HG03571 (cell line): ENCODE data around the gene MARK3.
"Not testable (repeated sequence)": the region's sequence is repeated elsewhere in the genome, so short reads cannot be mapped to it uniquely, and the experiment has no call there.

ENCODE experiments used
- ATAC-seq: cut with Tn5 transposase; IDR thresholded peaks from one replicate; pipeline ENCODE4 v1.9.1; 2021; ENCODE audit not compliant: unreplicated experiment

The MARK3 gene

DNA sequence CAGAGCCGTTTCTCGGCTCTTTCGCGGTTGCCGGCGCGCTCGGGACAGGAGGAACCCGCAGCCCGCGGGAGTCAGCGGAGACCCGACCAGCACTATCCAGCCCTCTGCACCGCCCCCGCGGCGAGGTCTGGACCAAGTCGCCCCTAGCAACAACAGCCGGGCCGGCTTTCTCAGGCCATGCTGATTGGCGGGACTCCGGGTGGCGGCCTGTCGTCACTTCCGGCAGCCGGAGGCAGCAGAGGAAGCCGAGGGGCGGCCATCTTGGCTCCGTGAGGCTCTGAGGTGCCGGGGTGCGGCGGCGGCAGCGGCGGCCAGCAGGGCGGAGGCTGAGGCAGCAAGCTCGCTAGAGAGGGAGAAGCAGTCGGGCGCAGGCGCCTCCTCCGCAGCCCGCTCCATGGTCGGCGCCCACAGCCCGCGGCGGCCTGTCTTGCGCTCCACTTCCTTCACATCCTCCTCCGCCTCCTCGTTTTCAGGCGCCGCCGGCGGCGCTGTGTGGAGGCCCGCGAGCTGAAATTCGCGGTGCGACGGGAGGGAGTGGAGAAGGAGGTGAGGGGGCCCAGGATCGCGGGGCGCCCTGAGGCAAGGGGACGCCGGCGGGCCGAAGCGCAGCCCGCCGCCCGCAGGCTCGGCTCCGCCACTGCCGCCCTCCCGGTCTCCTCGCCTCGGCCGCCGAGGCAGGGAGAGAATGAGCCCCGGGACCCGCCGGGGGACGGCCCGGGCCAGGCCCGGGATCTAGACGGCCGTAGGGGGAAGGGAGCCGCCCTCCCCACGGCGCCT lies at the start of gene MARK3:
MARK3 (plus strand) TSS at position 264 of the 777 bp plus-strand sequence. CDS start 615 bp downstream, outside the sequence.
- ATAC-seq, result peak; percentile 94

DNA sequence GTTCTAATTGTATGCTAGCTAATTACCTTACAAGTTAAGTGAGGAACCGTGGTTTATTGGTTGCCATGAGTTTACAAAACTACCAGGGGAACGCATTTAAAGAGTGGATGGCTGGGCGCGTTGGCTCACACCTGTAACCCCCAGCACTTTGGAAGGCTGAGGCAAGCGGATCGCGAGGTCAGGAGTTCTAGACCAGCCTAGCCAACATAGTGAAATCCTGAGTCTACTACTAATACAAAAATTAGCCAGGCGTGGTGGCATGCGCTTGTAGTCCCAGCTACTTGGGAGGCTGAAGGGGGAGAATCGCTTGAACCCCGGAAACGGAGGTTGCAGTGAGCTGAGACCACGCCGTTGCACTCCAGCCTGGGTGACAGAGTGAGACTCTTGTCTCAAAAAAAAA lies 49.0 kb upstream of the MARK3 start:
- ATAC-seq, result no peak

DNA sequence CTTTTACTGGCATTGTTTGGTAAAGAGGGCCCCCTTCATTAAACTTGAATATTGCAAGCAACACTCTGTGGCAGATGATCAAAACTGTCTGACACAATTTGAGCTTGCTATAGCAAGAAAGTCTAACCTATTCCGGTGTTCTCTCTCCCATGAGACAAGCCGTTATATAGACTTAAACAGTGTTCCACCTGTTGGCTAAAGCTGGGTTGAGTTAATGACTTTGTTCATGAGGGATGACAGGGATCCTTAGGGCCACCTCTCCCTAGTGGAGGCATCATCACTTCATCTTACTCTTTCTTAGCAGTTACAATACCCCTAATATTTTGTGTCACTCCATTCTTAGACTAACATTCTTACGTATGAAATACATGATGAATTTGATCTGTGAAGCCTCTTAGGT lies 47.4 kb upstream of the MARK3 start:
- no peak for ATAC-seq

- ATAC-seq, result no peak
Measured at GRCh38 chr14:103339561-103339960, 45.7 kb upstream of the MARK3 start.

- ATAC-seq, result no peak
Measured at GRCh38 chr14:103340480-103341212, 44.6 kb upstream of the MARK3 start.

GRCh38 chr14:103341250-103342129 lies 43.7 kb upstream of the MARK3 start:
- no peak for ATAC-seq

GRCh38 chr14:103343164-103343879 lies 41.9 kb upstream of the MARK3 start:
- no peak for ATAC-seq

GRCh38 chr14:103343905-103344797 lies 41.1 kb upstream of the MARK3 start:
- ATAC-seq, result no peak

GRCh38 chr14:103346286-103346685 lies 38.9 kb upstream of the MARK3 start:
- no peak for ATAC-seq

- no peak for ATAC-seq
Measured at GRCh38 chr14:103347091-103347815, 38.0 kb upstream of the MARK3 start.

DNA sequence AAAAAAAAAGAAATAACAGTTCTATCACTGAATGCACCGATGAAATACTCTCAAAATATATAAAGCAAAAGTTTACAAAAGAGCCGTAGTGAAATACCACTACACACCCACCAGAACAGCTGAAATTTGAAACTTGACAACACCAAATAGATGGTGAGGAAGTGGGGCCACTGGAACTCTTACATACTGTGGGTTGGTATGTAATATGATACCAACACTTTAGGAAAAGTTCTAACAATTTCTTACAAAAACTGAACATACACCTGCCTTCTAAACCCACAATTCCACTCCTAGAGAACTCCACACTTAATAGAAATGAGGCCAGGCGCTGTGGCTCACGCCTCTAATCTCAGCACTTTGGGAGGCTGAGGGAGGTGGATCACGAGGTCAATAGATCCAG lies 37.1 kb upstream of the MARK3 start:
- ATAC-seq, result no peak

DNA sequence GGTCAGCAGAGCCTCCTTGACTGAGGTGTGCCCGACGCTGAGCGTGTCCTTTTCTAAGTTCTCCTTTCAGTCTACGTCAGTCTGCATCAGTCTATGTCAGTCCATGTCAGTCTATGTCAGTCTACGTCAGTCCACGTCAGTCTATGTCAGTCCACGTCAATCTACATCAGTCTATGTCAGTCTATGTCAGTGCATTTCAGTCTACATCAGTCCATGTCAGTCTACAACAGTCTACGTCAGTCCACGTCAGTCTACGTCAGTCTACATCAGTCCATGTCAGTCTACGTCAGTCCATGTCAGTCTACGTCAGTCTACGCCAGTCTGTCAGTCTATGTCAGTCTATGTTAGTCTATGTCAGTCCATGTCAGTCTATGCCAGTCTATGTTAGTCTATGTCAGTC lies 35.2 kb upstream of the MARK3 start:
- ATAC-seq, result no peak

GRCh38 chr14:103353362-103353761 lies 31.9 kb upstream of the MARK3 start:
- no peak for ATAC-seq

DNA sequence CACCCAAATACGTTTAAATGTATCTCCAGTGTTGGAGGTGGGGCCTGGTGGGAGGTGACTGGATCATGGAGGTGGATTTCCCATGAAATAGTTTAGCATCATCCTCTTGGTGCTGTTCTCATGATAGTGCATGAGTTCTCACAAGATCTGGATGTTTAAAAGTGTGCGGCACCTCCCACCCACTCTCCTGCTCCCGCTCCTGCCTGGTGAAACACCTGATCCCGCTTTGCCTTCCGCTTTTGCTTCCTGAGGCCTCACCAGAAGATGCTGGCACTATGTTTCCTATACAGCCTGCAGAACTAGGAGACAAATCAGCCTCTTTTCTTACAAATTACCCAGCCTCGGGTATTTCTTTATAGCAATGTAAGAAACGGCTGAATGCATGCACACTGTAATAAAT lies 31.1 kb upstream of the MARK3 start:
- no peak for ATAC-seq

DNA sequence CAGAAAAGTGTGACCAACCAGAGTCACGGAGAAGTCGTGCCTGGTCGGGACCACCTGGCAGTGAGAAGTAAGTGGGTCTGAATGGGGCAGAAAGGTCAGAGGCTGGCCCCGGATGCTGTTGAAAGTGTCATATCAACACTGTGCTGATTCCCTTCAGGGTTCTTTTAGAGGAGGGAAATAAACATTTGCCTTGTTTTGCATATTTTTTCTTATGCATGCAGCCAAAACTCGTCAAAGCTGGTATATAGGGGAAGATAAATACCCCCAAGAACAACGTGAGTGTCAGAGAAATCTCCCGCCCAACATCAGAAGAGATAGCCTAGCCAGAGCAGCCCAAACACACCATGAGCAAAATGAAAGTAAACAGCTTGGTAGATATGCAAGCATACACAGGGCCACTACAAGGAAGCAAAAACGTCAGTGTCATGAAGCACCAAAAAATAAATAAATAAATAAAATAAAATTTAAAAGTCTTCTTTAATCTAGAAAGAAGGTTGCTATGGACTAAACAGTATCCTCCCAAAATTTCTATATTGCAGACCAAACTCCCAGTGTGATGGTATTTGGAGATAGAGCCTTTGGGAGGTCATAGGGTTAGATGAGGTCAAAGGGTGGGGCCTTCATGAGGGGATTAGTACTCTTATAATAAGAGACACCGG lies 29.1 kb upstream of the MARK3 start:
- no peak for ATAC-seq

- ATAC-seq, result not testable (repeated sequence)
Measured at GRCh38 chr14:103357552-103357951, 27.7 kb upstream of the MARK3 start.

GRCh38 chr14:103360548-103360947 lies 24.7 kb upstream of the MARK3 start:
- ATAC-seq, result no peak

DNA sequence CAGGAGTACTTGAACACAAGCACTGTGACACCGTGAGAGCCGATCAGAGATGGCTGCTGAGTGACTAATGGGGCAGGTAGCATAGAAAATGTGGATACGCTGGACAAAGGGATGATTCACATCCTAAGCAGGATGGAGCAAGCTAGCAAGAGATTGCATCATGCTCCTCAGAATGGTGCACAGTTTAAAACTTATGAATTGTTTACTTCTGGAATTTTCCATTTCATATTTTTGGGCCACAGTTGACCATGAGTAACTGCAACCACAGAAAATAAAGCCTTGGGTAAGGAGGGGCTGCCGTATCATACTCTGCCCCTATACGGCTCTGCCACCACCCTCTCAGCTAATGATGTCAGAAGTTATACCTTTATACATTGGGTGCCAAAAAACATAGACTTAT lies 23.3 kb upstream of the MARK3 start:
- ATAC-seq, result no peak

GRCh38 chr14:103362780-103363179 lies 22.4 kb upstream of the MARK3 start:
- ATAC-seq, result no peak
